CD4-positive, alpha-beta T cell treated with Interleukin-6 at 100 ng/mL for 8 hours (primary cell): Measurements from ENCODE around the gene NPVF.

Experiments used
- DNase-seq: peaks from one replicate; pipeline ENCODE4 v3.0.0-alpha.2; 2020; ENCODE audit warnings: mixed read lengths, low spot score

Gene NPVF

GRCh38 chr7:25234336-25234735 is 6.0 kb upstream of the NPVF start:
- DNase-seq: no peak

- DNase-seq: no peak
These were observed 5.1 kb downstream of the NPVF start for GRCh38 chr7:25223206-25223605.

GRCh38 chr7:25222666-25223065 is 5.6 kb downstream of the NPVF start:
- DNase-seq: no peak

- DNase-seq: no peak
These were observed 7.3 kb downstream of the NPVF start for GRCh38 chr7:25221009-25221408.

GRCh38 chr7:25218191-25218590 is 10.1 kb downstream of the NPVF start:
- DNase-seq: no peak

GRCh38 chr7:25216837-25217236 is 11.4 kb downstream of the NPVF start:
- peak; percentile 33 for DNase-seq

- DNase-seq: no peak
These were observed 12.5 kb downstream of the NPVF start for GRCh38 chr7:25215694-25216335.

GRCh38 chr7:25208525-25209221 is 19.6 kb downstream of the NPVF start:
- DNase-seq: no peak

GRCh38 chr7:25207887-25208286 is 20.4 kb downstream of the NPVF start:
- no peak for DNase-seq

- no peak for DNase-seq
These were observed 21.5 kb downstream of the NPVF start for GRCh38 chr7:25206765-25207164.

- DNase-seq: no peak
These were observed 32.0 kb downstream of the NPVF start for GRCh38 chr7:25196132-25196896.

GRCh38 chr7:25194036-25194435 is 34.2 kb downstream of the NPVF start:
- DNase-seq: no peak

- no peak for DNase-seq
These were observed 36.2 kb downstream of the NPVF start for GRCh38 chr7:25192043-25192442.

- DNase-seq: no peak
These were observed 39.1 kb downstream of the NPVF start for GRCh38 chr7:25189197-25189596.

GRCh38 chr7:25187932-25188331 is 40.4 kb downstream of the NPVF start:
- no peak for DNase-seq

GRCh38 chr7:25186436-25186835 is 41.9 kb downstream of the NPVF start:
- no peak for DNase-seq

GRCh38 chr7:25181532-25181931 is 46.8 kb downstream of the NPVF start:
- no peak for DNase-seq

- no peak for DNase-seq
These were observed 47.3 kb downstream of the NPVF start for GRCh38 chr7:25180946-25181345.

- no peak for DNase-seq
These were observed 47.7 kb downstream of the NPVF start for GRCh38 chr7:25180592-25180923.

GRCh38 chr7:25179771-25180591 is 48.3 kb downstream of the NPVF start:
- peak; percentile 93 for DNase-seq

GRCh38 chr7:25179325-25179724 is 49.0 kb downstream of the NPVF start:
- no peak for DNase-seq
